IPS-NIHi7 (cell line): ENCODE results near the gene USP32.

ENCODE experiments used
- DNase-seq: peaks from one replicate; pipeline ENCODE4 v3.0.0; 2012; ENCODE audit warnings: mixed read lengths; ENCODE audit errors: extremely low spot score

The USP32 gene

GRCh38 chr17:60171753-60172079, 220.2 kb downstream of the USP32 start:
- DNase-seq: no peak

DNA sequence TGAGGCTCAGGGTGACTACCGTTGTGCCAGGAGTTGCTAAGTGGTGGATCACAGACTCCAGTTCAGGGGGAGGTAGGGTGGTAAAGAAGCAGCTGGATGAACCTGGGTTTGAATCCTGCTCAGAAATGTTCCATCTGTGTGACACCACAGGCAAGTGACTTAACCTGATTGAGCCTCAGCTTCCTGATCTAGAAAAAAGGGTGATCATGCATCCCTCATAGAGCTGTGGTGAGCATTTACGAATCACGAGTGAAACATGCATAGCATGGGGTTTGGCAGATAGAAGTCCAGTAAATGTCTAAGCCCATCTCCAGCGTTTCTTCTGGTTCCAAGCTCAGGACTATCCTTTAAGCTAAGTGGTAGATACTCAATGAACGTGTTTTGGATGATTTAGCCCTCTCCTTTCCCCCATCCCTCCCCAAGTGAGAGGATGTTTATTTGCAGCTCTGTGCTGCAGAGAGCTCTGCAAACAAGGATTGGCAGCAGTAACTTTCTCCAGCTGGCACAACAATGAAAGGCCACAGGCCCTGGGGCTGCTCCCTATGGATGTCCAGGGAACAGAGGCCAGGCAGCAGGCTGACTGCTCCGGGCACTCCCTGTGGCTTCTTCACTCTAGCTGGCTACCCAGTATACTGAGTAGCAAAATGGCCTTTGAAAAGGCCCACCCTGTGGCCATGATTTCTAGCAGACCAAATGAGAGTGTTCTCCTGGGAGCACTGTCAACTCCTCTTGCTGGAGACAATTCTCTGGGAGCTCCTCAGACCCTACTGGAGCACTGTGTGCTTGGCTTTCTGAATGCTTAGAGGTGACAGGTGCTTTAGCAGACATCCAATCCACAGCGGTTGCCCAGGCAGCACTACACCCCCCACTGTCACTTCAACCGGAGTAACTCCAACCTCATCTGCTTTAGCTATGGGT, 220.8 kb downstream of the USP32 start:
- peak; percentile 16 for DNase-seq

- DNase-seq: no peak
Measured at GRCh38 chr17:60169921-60170817, 221.8 kb downstream of the USP32 start.

- DNase-seq: no peak
Measured at GRCh38 chr17:60168654-60169053, 223.3 kb downstream of the USP32 start.

- DNase-seq: peak; percentile 7
Measured at GRCh38 chr17:60167065-60167741, 224.7 kb downstream of the USP32 start.

DNA sequence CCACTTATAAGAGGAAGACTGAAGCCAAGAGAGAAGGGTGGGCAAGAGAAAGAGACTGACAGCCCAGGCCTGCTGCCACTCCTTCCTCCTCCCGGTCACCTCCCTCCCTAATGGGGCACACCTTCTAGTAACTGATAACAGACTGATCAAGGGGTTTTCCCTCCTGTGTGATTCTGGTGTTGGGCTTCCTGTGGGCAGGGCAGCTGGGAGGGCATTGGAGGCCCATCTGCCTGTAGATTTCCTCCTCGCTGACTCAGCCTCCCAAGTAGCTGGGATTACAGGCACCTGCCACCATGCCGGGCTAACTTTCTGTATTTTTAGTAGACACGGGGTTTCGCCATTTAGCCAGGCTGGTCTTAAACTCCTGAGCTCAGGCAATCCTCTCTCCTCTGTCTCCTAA, 226.0 kb downstream of the USP32 start:
- peak; percentile 14 for DNase-seq

GRCh38 chr17:60165223-60165622, 226.7 kb downstream of the USP32 start:
- DNase-seq: peak; percentile 13

GRCh38 chr17:60164697-60165096, 227.2 kb downstream of the USP32 start:
- peak; percentile 7 for DNase-seq

DNA sequence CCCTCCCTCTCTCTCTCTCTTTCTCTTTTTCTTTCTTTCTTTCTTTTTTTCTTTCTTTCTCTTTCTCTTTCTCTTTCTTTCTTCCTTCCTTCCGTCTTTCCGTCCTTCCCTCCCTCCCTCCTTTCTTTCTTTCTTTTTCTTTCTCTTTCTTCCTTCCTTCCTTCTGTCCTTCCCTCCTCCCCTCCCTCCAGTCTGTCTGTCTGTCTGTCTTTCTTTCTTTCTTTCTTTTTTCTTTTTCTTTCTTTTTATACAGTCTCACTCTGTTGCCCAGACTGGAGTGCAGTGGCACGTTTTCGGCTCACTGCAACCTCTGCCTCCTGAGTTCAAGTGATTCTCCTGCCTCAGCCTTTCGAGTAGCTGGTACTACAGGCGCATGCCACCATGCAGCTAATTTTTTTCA, 227.8 kb downstream of the USP32 start:
- DNase-seq: no peak

GRCh38 chr17:60163108-60163784, 228.7 kb downstream of the USP32 start:
- peak; percentile 41 for DNase-seq

- peak; percentile 44 for DNase-seq
Measured at GRCh38 chr17:60161598-60162330, 230.2 kb downstream of the USP32 start.

GRCh38 chr17:60160829-60161501, 231.0 kb downstream of the USP32 start:
- DNase-seq: peak; percentile 38

GRCh38 chr17:60159479-60159866, 232.5 kb downstream of the USP32 start:
- no peak for DNase-seq

GRCh38 chr17:60158751-60159478, 233.0 kb downstream of the USP32 start:
- DNase-seq: peak; percentile 47

- no peak for DNase-seq
Measured at GRCh38 chr17:60157487-60158040, 234.4 kb downstream of the USP32 start.

- no peak for DNase-seq
Measured at GRCh38 chr17:60156746-60157145, 235.2 kb downstream of the USP32 start.

DNA sequence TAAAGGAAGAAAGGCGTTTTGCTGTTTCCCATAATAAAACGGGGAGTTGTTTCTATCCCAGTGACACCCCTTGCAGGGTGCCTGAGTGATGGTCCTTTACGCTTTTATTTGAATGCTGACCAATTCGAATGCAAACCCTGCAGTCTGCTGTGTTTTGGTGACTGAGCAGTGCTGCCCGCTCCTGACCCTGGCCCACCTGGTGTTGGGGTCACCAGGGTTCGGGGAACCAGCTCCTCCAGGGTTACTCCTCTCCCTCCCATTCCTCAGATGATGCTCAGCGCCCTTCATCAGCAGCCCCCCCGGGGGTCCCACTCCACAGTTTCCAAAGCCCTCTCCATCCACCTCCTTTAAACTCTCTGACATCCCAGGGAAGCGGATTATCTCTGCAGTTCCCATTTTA, 236.1 kb downstream of the USP32 start:
- DNase-seq: no peak

DNA sequence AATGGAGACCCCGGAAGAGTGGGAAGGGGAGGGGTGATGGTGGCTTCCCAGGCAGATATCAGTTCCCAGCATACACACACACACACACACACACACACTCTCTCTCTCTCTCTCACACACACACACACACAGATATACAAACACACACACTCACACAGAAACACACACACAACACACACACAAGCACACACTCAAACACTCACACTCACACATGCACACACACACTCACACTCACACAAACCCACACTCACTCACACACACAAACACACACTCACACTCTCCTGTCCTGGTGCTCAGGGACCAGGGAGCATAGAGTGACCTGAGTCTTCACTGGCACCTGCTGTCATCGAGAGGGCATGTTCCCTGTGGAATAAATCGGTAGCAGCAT, 236.5 kb downstream of the USP32 start:
- no peak for DNase-seq
